Liver (tissue), 3 donors: Measurements from ENCODE around the gene KCNJ1.

Source experiments
- GABPA ChIP-seq, 2 donors: IDR thresholded peaks in 1 of 2; conservative IDR thresholded peaks in 1 of 2; 2 replicates each; pipeline ENCODE4 v1.6.1; 2016; ENCODE audit warnings: antibody characterized with exemption in 2 of 2, mild to moderate bottlenecking in 1 of 2, moderate library complexity in 1 of 2
- RXRA ChIP-seq, 2 donors: IDR thresholded peaks; 2 replicates each; pipeline ENCODE4 v1.6.1; 2017 to 2018; ENCODE audit warnings: antibody characterized with exemption in 2 of 2, mild to moderate bottlenecking in 1 of 2
- SP1 ChIP-seq: IDR thresholded peaks from 2 replicates; pipeline ENCODE4 v1.6.1; 2018; ENCODE audit warnings: antibody characterized with exemption, mild to moderate bottlenecking
- TAF1 ChIP-seq: conservative IDR thresholded peaks from 2 replicates; pipeline ENCODE4 v1.6.1; 2016; ENCODE audit warnings: antibody characterized with exemption, mild to moderate bottlenecking
- TF ChIP-seq, protein P1 (sequence below): fragments of 150-350 bp; IDR thresholded peaks from 2 replicates; pipeline ENCODE4 v1.5.1; 2017; ENCODE audit warnings: improper control_type of control experiment, low read depth, low read length; ENCODE audit not compliant: missing input control
- TF ChIP-seq, protein P2 (sequence below): IDR thresholded peaks from 2 replicates; pipeline ENCODE4 v1.6.1; 2016; ENCODE audit warnings: antibody characterized with exemption
- TF ChIP-seq, protein P3 (sequence below): IDR thresholded peaks from 2 replicates; pipeline ENCODE4 v1.6.1; 2016; ENCODE audit warnings: antibody characterized with exemption
- donor health status: healthy.
- donor health status: healthy.

- no peak for TF ChIP-seq GABPA (IDR thresholded peaks at IDR 0.05 in 1 of 2, conservative IDR thresholded peaks at IDR 0.05 in 1 of 2)
- TF ChIP-seq, protein P1, sequence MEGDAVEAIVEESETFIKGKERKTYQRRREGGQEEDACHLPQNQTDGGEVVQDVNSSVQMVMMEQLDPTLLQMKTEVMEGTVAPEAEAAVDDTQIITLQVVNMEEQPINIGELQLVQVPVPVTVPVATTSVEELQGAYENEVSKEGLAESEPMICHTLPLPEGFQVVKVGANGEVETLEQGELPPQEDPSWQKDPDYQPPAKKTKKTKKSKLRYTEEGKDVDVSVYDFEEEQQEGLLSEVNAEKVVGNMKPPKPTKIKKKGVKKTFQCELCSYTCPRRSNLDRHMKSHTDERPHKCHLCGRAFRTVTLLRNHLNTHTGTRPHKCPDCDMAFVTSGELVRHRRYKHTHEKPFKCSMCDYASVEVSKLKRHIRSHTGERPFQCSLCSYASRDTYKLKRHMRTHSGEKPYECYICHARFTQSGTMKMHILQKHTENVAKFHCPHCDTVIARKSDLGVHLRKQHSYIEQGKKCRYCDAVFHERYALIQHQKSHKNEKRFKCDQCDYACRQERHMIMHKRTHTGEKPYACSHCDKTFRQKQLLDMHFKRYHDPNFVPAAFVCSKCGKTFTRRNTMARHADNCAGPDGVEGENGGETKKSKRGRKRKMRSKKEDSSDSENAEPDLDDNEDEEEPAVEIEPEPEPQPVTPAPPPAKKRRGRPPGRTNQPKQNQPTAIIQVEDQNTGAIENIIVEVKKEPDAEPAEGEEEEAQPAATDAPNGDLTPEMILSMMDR, result no peak
- no peak for TF ChIP-seq RXRA (IDR thresholded peaks at IDR 0.05)
- TF ChIP-seq, protein P2, sequence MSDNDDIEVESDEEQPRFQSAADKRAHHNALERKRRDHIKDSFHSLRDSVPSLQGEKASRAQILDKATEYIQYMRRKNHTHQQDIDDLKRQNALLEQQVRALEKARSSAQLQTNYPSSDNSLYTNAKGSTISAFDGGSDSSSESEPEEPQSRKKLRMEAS, result no peak
- TF ChIP-seq, protein P3, sequence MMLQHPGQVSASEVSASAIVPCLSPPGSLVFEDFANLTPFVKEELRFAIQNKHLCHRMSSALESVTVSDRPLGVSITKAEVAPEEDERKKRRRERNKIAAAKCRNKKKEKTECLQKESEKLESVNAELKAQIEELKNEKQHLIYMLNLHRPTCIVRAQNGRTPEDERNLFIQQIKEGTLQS, result no peak
- no peak for TF ChIP-seq SP1
- TF ChIP-seq TAF1, result no peak
Observed at GRCh38 chr11:128904303-128904655, 37.2 kb upstream of the KCNJ1 start.
